GM19351 (cell line): ENCODE measurements around the gene KRT83.

Experiments
- ATAC-seq: cut with Tn5 transposase; IDR thresholded peaks from one replicate; pipeline ENCODE4 v1.9.1; 2021; ENCODE audit warnings: mild to moderate bottlenecking, moderate library complexity; ENCODE audit not compliant: unreplicated experiment

KRT83 gene

DNA sequence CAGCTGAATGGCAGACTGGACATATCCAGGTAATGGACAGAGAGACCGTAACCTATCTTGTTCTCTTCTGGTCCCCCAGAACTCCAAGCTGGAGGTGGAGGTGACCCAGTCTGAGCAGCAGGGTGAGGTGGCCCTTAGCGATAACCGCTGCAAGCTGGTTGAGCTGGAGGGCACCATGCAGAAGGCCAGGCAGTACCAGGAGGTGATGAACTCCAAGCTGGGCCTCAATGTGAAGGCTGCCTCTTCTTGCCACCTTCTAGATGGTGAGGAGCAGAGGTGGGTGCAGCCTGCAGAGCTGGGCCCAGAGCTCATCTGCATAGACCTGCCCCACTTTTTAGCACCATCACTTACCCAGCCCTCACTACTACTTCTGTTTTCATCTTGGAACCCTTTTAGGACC is 53.9 kb downstream of the KRT83 start:
- ATAC-seq, result no peak

DNA sequence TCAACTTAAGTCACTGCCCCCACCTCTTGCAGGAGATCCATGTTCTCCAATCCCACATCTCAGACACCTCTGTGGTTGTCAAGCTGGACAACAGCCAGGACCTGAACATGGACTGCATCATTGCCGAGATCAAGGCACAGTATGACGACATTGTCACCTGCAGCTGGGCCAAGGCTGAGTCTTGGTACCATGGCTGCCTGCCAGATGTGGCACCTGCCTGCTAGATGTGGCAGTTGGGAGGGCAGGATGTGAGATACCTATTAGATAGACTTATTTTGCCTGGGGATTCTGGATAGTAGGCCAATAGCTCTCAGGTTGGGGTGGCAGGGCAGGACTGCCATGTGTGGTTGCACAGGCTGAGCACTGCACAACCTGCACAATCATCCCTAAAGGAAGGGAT is 54.7 kb downstream of the KRT83 start:
- ATAC-seq, result no peak

DNA sequence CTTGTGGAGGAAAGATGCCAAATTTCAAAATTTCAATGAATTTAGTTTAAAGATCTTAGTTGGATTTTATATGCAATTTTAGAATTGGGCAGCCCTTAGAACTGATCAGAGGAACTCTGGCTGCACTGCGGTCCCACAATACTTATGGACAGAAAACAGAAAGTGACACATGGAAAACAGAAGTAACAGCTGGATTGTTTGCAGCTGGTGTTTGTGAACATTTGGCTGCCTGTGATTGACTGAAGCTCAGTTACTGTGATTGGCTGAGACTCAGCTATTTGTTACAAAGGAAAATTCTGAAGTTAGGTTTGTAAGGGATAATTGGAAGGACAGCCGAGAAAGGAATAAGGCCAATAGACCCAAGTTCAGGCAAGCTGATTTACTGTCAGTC is 56.8 kb downstream of the KRT83 start:
- ATAC-seq, result no peak
